Loucy (cell line): Measurements from ENCODE around the gene INTS1.

Experiments used
- CTCF ChIP-seq: fragments of 200-600 bp; sonication (generic); conservative IDR thresholded peaks from 2 replicates; pipeline ENCODE4 v1.5.1; 2014; ENCODE audit warnings: mild to moderate bottlenecking, antibody characterized with exemption, low read length
- EZH2phosphoT487 ChIP-seq: fragments of 200-600 bp; IDR thresholded peaks from 2 replicates; pipeline ENCODE4 v1.6.1; 2018; ENCODE audit warnings: antibody characterized with exemption, mild to moderate bottlenecking, moderate library complexity, borderline replicate concordance

DNA sequence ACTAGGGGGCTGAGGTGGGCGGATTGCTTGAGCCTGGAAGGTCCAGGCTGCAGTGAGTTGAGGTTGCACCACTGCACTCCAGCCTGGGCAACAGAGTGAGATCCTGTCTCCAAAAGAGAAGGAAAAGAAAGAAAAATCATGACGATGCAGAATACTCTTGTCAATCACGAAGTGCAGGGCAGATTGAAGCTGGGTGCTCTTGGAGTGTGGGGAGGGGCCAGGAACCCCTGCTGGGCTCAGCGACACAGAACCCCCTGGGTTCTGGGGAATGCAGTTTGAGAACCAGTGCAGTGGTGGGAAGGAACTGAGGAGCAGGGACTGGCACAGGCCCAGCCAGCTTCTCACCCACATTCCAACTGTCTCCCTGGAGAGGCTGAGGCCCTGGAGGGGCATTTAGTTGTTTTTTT is 10.8 kb upstream of the INTS1 start:
- TF ChIP-seq CTCF: no peak
- no peak for TF ChIP-seq EZH2phosphoT487
